ENCODE measurements around the gene OCA2. TPM values are rescaled to one million over a fixed set of nuclear protein-coding genes. Genes with fewer than 3 reads are reported as not detected.

Gene OCA2
- total RNA-seq, 1 donor from 2014 or later: not detected

GRCh38 chr15:28003302-28004037, 95.6 kb downstream of the OCA2 start:
- no peak for DNase-seq (ENCODE audit: low read depth in 2 of 2)

- no peak for DNase-seq (ENCODE audit: low read depth in 2 of 2)
Measured at GRCh38 chr15:28002867-28003266, 96.2 kb downstream of the OCA2 start.

GRCh38 chr15:28002136-28002861, 96.8 kb downstream of the OCA2 start:
- DNase-seq (ENCODE audit: low read depth in 2 of 2): no peak

- DNase-seq (ENCODE audit: low read depth in 2 of 2): no peak
Measured at GRCh38 chr15:28001641-28002040, 97.5 kb downstream of the OCA2 start.

- DNase-seq (ENCODE audit: low read depth in 2 of 2): no peak
Measured at GRCh38 chr15:27993996-27994780, 104.9 kb downstream of the OCA2 start.

- no peak for DNase-seq (ENCODE audit: low read depth in 2 of 2)
Measured at GRCh38 chr15:27993544-27993943, 105.6 kb downstream of the OCA2 start.

- no peak for DNase-seq (ENCODE audit: low read depth in 2 of 2)
Measured at GRCh38 chr15:27990521-27991515, 108.3 kb downstream of the OCA2 start.

GRCh38 chr15:27989838-27990237, 109.3 kb downstream of the OCA2 start:
- no peak for DNase-seq (ENCODE audit: low read depth in 2 of 2)

GRCh38 chr15:27989427-27989826, 109.7 kb downstream of the OCA2 start:
- DNase-seq (ENCODE audit: low read depth in 2 of 2): no peak

GRCh38 chr15:27985099-27985498, 114.0 kb downstream of the OCA2 start:
- DNase-seq (ENCODE audit: low read depth in 2 of 2): no peak

- no peak for DNase-seq (ENCODE audit: low read depth in 2 of 2)
Measured at GRCh38 chr15:27983496-27983895, 115.6 kb downstream of the OCA2 start.

GRCh38 chr15:27977696-27978095, 121.4 kb downstream of the OCA2 start:
- DNase-seq (ENCODE audit: low read depth in 2 of 2): no peak

- no peak for DNase-seq (ENCODE audit: low read depth in 2 of 2)
Measured at GRCh38 chr15:27973886-27974285, 125.2 kb downstream of the OCA2 start.

GRCh38 chr15:27970661-27971392, 128.3 kb downstream of the OCA2 start:
- DNase-seq (ENCODE audit: low read depth in 2 of 2): no peak

GRCh38 chr15:27967541-27967940, 131.6 kb downstream of the OCA2 start:
- DNase-seq (ENCODE audit: low read depth in 2 of 2): no peak

GRCh38 chr15:27965546-27965945, 133.6 kb downstream of the OCA2 start:
- DNase-seq (ENCODE audit: low read depth in 2 of 2): no peak

GRCh38 chr15:27961801-27962200, 137.3 kb downstream of the OCA2 start:
- DNase-seq (ENCODE audit: low read depth in 2 of 2): no peak

GRCh38 chr15:27958911-27959578, 140.1 kb downstream of the OCA2 start:
- DNase-seq (ENCODE audit: low read depth in 2 of 2): no peak

- no peak for DNase-seq (ENCODE audit: low read depth in 2 of 2)
Measured at GRCh38 chr15:27956285-27956684, 142.8 kb downstream of the OCA2 start.

GRCh38 chr15:27955087-27955486, 144.0 kb downstream of the OCA2 start:
- DNase-seq (ENCODE audit: low read depth in 2 of 2): no peak

Data from dermis microvascular lymphatic vessel endothelial cell (primary cell).